K562 (cell line): ENCODE data around the gene ACTBL2. TPM values are rescaled to one million over a fixed set of nuclear protein-coding genes. Genes with fewer than 3 reads are reported as not detected.
A peak's percentile ranks its signal among the peaks of the same experiment; 100 is the strongest.

Experiments used
- CUX1 ChIP-seq: fragments of 200-800 bp; sonication (Bioruptor generic); IDR thresholded peaks from 2 replicates; pipeline ENCODE4 v1.6.1; 2016; ENCODE audit warnings: missing genetic modification characterization, missing compliant biosample characterization
- FOXK2 ChIP-seq, 2 experiments: fragments of 450-650 bp; IDR thresholded peaks in 1 of 2; conservative IDR thresholded peaks in 1 of 2; 2 replicates each; pipeline ENCODE4 v1.6.1; 2016; ENCODE audit warnings: low read depth in 2 of 2, mild to moderate bottlenecking in 1 of 2
- POLR3G ChIP-seq: IDR thresholded peaks from 2 replicates; pipeline ENCODE4 v1.6.1; 2011; ENCODE audit not compliant: insufficient read length, insufficient replicate concordance; ENCODE audit errors: extremely low read depth
- RNF2 ChIP-seq: sonication (generic); IDR thresholded peaks from 2 replicates; pipeline ENCODE4 v1.6.1; 2016
- THRA ChIP-seq: fragments of 450-650 bp; IDR thresholded peaks from 2 replicates; pipeline ENCODE4 v1.6.1; 2017; ENCODE audit warnings: mild to moderate bottlenecking, moderate library complexity
- XRCC4 ChIP-seq: IDR thresholded peaks from one replicate; pipeline ENCODE4 v1.6.1; 2011; ENCODE audit not compliant: insufficient read depth, insufficient read length; ENCODE audit errors: extremely low read depth
- ZNF696 ChIP-seq: fragments of 250-450 bp; sonication (Bioruptor Pico); conservative IDR thresholded peaks from 2 replicates; pipeline ENCODE4 v1.4.0; 2020; ENCODE audit warnings: mild to moderate bottlenecking, moderate library complexity
- polyA plus RNA-seq, 8 experiments: library from polyadenylated mRNA; depleted of rRNA in 4 of 8; stranded (reverse) in 5 of 8; unstranded in 3 of 8; fragments of >200 nt; fragmentation: Nextera tagmentation in 2 of 8; fragmentation: Illumina TruSeq in 1 of 8; extraction: Ambion mirVana in 2 of 8; extraction: Trizol in 1 of 8; gene quantifications; 2 replicates each; pipeline versions ENCODE4 v1.2.1 to v1.2.3, GENCODE V29; 2011 to 2014; ENCODE audit warnings: inconsistent platforms in 1 of 8, missing spikeins in 1 of 8
- total RNA-seq, 7 experiments: library from RNA; depleted of rRNA in 6 of 7; stranded (reverse); fragments of >200 nt in 6 of 7; fragmentation: Illumina TruSeq in 2 of 7; extraction: Trizol in 2 of 7; gene quantifications; 2 replicates each; pipeline versions ENCODE4 v1.2.1 to v1.2.3, GENCODE V29; 2011 to 2021; ENCODE audit warnings: low replicate concordance in 1 of 7

Gene ACTBL2
- total and polyA plus RNA-seq, 9 of the 15 experiments (the other 6 are each of a cell fraction or from before 2014, with no cell fraction given): not detected

- no peak for TF ChIP-seq POLR3G
- TF ChIP-seq ZNF696 (CRISPR knock-in tag): no peak
- no peak for TF ChIP-seq RNF2
- TF ChIP-seq XRCC4: no peak
- TF ChIP-seq THRA: peak; percentile 63; the same call in 1 of the 2 replicates
- no peak for TF ChIP-seq FOXK2 (conservative IDR thresholded peaks at IDR 0.05 in 1 of 2, IDR thresholded peaks at IDR 0.05 in 1 of 2; ENCODE audit: low read depth in 2 of 2)
- no peak for TF ChIP-seq CUX1 (CRISPR knock-in tag)
- TF ChIP-seq, all 486 proteins: peak for 11
Measured at GRCh38 chr5:57442080-57442839, 40.4 kb downstream of the ACTBL2 start (continued).
